Gastroesophageal sphincter (tissue), 3 donors: ENCODE data around the gene ZNRF3.

Experiments
- CTCF ChIP-seq, 4 experiments: fragments of 200-600 bp in 2 of 4; fragments of 450-650 bp in 2 of 4; sonication (generic) in 1 of 4; IDR thresholded peaks; one replicate each; pipeline ENCODE4 v1.5.1; 2017 to 2019; ENCODE audit warnings: antibody characterized with exemption in 4 of 4, mild to moderate bottlenecking in 2 of 4, moderate library complexity in 2 of 4
- POLR2AphosphoS5 ChIP-seq: sonication (generic); formaldehyde crosslinking; IDR thresholded peaks from one replicate; pipeline ENCODE4 v1.6.1; 2017; ENCODE audit warnings: antibody characterized with exemption

- TF ChIP-seq POLR2AphosphoS5 (no peak), CTCF (IDR thresholded peaks at IDR 0.05) (no peak)
Observed at GRCh38 chr22:28891156-28891733, 7.9 kb downstream of the ZNRF3 start.
